ENCODE measurements around the gene PARD6B.

PARD6B gene

GRCh38 chr20:50724112-50724725 is 7.2 kb upstream of the PARD6B start:
- DNase-seq, result no peak

- DNase-seq, result no peak
These were observed 6.3 kb upstream of the PARD6B start for GRCh38 chr20:50724851-50725723.

- no peak for DNase-seq
These were observed 5.7 kb upstream of the PARD6B start for GRCh38 chr20:50725724-50726005.

DNA sequence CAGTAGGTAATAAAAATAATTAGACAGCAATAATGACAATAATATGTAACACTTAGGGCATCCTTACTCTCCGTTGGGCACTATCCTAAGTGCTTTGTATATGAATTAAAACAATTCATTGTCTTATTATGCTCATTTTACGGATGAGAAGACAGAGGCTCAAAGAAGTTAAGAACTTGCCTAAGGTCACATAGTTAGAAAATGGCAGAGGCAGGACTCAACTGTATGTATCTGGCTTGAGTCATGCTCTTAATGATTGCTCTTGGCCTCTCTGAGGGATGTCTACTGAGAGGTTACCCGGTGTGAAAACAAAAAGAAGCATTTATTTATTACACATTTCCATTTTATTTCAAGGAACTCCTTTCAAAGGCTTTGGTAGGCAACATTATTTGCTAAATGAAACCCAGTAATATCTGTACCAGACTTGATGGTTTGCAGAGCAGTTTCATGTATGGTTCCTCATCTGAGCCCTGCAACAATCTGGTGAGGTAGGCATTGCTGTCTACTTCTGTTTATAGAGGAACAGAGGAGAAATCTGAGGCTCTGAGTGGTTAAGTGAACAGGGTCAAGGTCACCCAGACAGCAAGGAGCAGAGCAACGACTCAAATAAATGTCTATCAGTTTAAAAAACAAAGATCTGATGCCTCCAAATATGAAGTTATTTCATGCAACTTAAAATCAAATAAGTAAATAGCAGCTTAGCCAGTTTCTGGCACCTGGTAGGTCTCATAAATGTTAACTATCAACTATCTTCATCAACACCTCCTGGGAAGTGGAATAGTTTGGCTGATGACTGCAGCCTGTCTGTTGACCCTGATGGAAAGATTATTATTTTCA is 4.2 kb upstream of the PARD6B start:
- no peak for DNase-seq

DNA sequence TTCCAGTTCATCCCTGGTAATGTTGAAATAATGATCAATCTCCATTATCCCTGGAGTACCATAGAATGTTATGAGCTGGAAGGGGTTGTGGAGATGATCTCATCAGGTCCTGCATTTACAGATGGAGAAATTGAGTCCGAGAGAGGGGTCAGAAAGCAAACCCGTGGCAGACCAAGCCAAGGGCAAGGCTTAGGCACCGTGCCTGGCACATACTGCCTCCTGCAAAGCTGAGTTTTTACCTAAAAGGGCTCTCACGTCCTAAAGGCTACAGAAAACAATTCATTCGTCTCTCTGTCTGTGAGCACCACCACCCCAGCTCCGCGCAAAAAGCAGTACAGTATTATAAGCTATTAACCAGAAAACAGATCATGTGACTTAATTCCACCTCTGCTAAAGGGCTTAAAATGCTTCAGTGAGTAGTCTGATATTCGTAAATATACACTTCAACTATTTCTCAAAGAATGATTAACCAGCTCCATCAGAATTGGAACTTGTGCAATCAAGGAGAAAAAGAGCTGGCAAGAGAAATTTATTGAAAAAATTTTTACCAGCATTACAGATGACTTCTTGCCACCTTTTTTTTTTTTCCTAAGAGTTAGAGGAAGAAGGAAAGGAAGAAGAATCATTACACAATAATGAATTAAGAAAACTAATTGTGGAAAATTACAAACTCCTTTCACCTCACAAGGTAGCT is 3.4 kb upstream of the PARD6B start:
- DNase-seq, result no peak

DNA sequence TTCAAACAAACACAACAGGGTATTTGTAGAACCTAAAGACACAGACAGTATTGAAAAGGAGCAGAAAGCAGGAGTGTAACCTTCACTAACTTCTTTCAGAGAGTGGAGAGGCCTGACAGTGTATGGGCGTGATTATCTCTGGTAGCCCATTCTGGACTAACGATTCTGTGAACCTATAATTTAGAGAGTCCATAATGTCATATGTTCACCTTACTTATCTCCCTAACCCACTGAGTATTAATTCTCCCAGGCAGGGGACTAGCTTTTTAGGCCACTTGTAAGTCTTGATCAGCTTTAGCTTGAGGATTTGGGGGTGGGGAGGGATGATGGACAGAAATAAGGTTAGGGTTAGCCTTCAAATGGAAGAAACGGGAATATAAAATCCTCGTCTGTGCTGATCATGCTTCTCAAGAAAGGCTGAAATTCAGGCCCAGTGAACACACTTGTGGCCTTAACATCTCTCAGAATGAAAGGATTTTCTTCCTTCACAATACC is 2.8 kb upstream of the PARD6B start:
- DNase-seq, result no peak

- no peak for DNase-seq
These were observed 2.2 kb upstream of the PARD6B start for GRCh38 chr20:50728981-50729874.

DNA sequence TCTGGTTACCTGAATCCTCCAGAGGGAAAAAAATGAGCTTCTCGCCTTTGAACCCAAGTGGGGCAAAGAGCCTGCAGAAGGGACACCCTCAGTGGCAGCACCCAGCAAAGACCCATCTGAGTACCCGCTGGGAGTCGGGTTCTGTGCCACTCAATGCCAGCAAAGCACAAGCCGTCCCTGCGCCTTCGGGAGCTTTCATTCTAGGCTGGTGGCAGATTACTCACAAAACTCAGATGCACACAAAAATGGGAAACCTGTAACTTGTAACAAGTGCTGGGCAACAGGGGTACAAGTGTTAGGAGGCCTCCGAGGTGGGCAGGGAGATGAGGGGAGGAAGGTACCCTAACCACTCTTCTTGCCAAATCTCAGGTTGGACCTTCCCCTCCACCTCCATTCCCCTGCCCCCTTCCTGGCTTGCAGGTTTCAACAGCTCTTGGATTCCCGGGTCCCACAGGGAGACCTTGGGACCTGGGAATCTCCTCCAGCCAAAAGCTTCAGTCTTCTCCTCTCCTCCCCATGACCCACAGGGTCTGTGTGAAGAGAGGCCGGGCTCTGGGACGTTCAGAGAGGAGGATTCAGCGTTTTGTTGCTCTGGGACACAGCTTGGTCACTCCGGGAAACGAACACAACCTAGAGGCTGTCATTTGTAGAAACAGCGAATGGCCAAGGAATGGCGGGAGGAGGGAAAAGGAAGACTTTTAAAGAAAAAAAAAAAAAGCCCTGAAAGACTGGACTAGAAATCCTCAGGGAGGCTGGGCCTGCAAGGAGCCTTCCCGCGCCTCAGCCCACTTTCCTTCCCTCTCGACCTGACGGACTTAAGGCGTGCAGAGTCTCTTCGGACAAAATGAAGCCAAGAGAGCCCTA is 1.2 kb upstream of the PARD6B start:
- DNase-seq, result no peak

DNA sequence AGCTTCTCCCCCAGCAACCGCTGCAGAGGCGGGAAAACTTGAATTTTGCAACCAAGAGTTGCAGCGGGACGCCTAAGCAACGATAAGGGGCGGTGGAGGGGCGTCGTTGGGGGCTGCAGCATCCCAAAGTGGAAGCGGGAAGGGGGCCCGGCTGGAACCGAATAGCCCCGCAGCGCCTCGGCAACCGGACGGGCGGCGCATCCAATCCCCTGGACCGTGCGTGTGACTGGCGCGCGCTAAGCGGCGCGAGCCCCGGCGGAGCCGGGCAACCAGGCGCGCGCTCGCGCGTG is 670 bp upstream of the PARD6B start:
- no peak for DNase-seq

DNA sequence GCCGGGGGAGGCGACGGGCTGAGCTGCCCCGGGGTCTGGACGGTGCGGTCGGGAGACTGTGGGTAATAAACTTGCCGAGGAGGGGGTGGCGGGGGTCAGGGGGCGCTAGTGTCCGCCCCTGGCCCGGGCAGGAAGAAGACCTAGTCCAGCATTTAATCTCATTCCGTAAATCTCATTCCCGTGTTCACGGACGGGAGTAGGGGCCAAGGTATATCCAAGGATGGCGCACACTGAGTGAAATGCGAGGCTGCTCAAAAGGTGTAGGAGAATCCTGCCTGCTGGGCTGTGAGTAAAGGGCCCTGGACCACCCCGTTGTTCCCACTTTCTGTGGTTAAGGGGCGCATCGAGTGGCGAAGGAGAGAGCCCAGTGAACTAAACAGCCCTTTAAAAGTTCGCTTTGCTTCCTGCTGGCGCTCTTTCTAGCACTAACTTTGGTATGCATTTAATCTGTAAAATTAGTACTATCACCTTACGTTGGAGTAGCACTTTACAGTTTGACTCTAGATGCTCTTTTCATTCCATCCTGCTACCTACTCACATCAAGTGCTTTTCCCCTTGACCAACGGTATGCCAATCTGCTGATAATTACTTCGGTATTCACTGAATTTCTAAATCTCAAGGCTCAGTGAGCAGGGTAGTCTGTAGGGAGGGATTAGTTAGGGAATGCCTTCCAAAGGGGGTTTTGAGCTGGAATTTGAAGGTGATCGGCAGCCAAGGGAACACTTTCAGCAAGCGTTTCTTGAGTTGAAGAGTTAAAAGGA is 730 bp downstream of the PARD6B start:
- peak; percentile 10 to 30 for DNase-seq

GRCh38 chr20:50733644-50734349 is 2.4 kb downstream of the PARD6B start:
- DNase-seq, result no peak

DNA sequence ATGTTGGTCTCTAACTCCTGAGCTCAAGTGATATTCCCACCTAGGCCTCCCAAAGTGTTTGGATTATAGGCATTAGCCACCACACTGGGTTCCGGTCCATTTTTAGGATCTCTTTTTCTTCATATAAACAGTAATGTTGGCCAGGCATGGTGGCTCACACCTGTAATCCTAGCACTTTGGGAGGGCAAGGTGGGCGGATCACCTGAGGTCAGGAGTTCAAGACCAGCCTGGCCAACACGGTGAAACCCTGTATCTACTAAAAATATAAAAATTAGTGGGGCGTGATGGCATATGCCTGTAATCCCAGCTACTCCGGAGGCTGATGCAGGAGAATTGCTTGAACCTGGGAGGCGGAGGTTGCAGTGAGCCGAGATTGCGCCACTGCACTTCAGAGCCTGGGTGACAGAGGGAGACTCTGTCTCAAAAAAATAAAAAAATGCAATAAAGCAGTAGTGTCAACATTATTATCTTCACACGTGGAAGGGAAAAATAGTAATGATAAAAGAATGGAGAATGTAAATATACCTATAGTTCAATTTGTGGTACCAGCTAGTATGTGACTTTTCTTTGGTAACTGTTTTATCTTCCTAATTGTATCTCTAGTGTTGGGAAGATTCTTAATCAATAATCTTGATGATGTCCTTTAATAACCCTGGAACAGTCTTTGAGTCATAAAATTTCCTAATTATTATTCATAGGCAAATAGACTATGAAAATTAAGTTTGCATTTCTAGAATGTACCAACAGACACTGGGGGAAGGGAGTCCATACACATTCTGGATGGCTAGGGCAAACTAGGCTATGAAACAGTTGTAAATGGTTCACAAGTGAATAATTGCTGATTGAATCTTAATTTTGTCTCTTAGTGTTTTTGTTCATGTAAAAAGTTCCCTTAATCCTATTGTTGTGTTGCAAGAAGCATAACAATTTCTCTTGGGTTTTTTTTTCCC is 3.6 kb downstream of the PARD6B start:
- DNase-seq, result no peak

GRCh38 chr20:50735813-50736212 is 4.4 kb downstream of the PARD6B start:
- DNase-seq, result no peak

GRCh38 chr20:50737352-50737751 is 6.0 kb downstream of the PARD6B start:
- no peak for DNase-seq

DNA sequence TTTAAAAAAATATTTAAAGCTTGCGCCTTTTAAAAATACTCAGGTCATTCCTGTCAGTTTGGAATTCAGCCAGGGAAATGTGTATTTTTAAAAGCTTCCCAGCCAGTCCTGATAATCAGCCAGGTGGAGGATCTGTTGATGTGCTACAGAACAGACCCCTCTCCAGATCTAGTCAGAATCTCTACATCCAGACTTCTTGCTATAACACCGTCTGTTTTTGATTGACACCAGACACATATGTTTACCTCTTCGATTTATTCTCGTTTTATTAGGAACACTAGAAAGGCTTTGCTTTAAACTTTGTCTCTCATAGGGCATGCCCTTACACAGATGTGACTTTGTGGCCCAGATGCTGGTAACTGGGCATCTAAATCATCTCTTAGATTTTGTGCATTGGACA is 11.7 kb downstream of the PARD6B start:
- no peak for DNase-seq

DNA sequence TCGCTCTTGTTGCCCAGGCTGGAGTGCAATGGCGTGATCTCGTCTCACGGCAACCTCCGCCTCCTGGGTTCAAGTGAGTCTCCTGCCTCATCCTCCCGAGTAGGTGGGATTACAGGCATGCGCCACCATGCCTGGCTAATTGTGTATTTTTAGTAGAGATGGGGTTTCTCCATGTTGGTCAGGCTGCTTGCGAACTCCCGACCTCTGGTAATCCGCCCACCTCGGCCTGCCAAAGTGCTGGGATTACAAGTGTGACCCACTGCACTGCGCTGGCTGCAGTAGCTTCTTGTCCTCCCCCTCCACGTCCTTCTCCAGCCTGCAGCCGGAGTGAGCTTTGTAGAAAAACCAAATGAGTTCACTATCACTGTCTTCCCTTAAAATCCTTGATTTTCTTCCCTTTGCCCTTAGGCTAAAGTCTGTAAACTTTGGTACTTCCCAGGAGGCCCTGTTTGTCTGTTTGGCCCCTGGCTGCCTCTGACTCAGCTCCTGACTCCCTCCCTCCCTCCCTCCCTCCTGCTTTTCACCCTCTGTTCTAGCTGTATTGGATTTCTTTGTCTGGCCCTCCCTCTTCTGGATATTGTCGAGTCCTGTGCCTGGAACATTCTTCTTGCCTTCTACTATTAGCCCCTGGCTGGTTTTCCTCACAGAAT is 12.9 kb downstream of the PARD6B start:
- no peak for DNase-seq

- DNase-seq, result no peak
These were observed 14.3 kb downstream of the PARD6B start for GRCh38 chr20:50745634-50746137.
